Measurements from ENCODE around the gene SRF.

The SRF gene

GRCh38 chr6:43226192-43226851 is 55.3 kb downstream of the SRF start:
- H3K23ac ChIP-seq (ENCODE audit: low read depth, low read length, poor library complexity), result peak overlapping the region; percentile 40
- no peak for DNase-seq (ENCODE audit: low spot score)

GRCh38 chr6:43228951-43229802 is 58.1 kb downstream of the SRF start, which contains the start of gene DNPH1:
TSS of gene DNPH1 (minus strand) at chr6:43229481. CDS start at chr6:43229456, 25 bp downstream.
- Histone ChIP-seq H4K8ac (ENCODE audit: low read depth, low read length) (peak within 1 kb of the TSS; percentile 57), H3K14ac (ENCODE audit: low read length) (peak within 1 kb of the TSS; percentile 25), H3K4me3 (ENCODE audit: low read length in 2 of 2) (peak within 1 kb of the TSS; percentile 71 to 91), H3K9me3 (replicated peaks in 1 of 2; ENCODE audit: control insufficient read depth in 2 of 2, insufficient read depth in 1 of 2, low read depth in 1 of 2, low read length in 2 of 2) (no peaks in the 10 kb centered on the region), H3K18ac (ENCODE audit: low read length) (peak within 1 kb of the TSS; percentile 91), H2BK15ac (ENCODE audit: low read length) (peak within 1 kb of the TSS; percentile 45), H3K27ac (replicated peaks; ENCODE audit: low read length) (no peak within 1 kb of the TSS), H3K9ac (ENCODE audit: low read depth, low read length, poor library complexity) (peak within 1 kb of the TSS; percentile 93), H3K27me3 (ENCODE audit: control insufficient read depth in 3 of 3, insufficient read depth in 3 of 3, low read depth in 1 of 3, low read length in 3 of 3) (peaks cover 0 to 8% (median 8%) of the 10 kb centered on the region in 3 experiments), H2BK5ac (ENCODE audit: low read length) (no peak within 1 kb of the TSS), H3K4ac (ENCODE audit: low read length) (no peak within 1 kb of the TSS), H2AK5ac (ENCODE audit: low read depth, low read length) (no peak within 1 kb of the TSS), H3K79me1 (ENCODE audit: low read depth, low read length) (peaks cover 6% of the 10 kb centered on the region), H3K23ac (ENCODE audit: low read depth, low read length, poor library complexity) (peak within 1 kb of the TSS; percentile 52), H2BK120ac (ENCODE audit: low read depth, low read length) (peak within 1 kb of the TSS; percentile 89), H2AFZ (ENCODE audit: low read length) (peak within 1 kb of the TSS; percentile 88), H3K36me3 (replicated peaks in 1 of 2; ENCODE audit: control insufficient read depth in 2 of 2, insufficient read depth in 2 of 2, low read length in 2 of 2) (peaks cover 4 to 19% of the 10 kb centered on the region in 2 donors), H2BK12ac (ENCODE audit: low read length) (peak within 1 kb of the TSS; percentile 66), H3K4me2 (ENCODE audit: insufficient read depth, low read length, poor library complexity, severe bottlenecking) (peak within 1 kb of the TSS; percentile 82), H3K4me1 (ENCODE audit: control insufficient read depth in 2 of 2, insufficient read depth in 1 of 2, low read depth in 1 of 2, low read length in 2 of 2) (peaks cover 3% of the 10 kb centered on the region in 2 donors), H4K91ac (ENCODE audit: low read depth, low read length, poor library complexity) (no peak within 1 kb of the TSS)
- DNase-seq (ENCODE audit: low spot score), result peak; percentile 68
- WGBS, 2 donors (ENCODE audit: extremely low coverage in 2 of 2, insufficient read length in 2 of 2, insufficient replicate concordance in 1 of 2), result no CpG with 5 or more reads among the region's 82 CpGs

More at GRCh38 chr6:43226192-43226851, 55.3 kb downstream of the SRF start:
- Histone ChIP-seq H3K27ac (replicated peaks; ENCODE audit: low read length) (no peak overlapping the region), H2AFZ (ENCODE audit: low read length) (no peak overlapping the region), H2BK15ac (ENCODE audit: low read length) (no peak overlapping the region), H3K4me1 (ENCODE audit: control insufficient read depth in 2 of 2, insufficient read depth in 1 of 2, low read depth in 1 of 2, low read length in 2 of 2) (peaks cover 3 to 4% of the 10 kb centered on the region in 2 donors), H4K91ac (ENCODE audit: low read depth, low read length, poor library complexity) (no peak overlapping the region), H3K14ac (ENCODE audit: low read length) (no peak overlapping the region), H3K4me3 (ENCODE audit: low read length in 2 of 2) (no peak overlapping the region), H2BK120ac (ENCODE audit: low read depth, low read length) (no peak overlapping the region), H3K27me3 (ENCODE audit: control insufficient read depth in 3 of 3, insufficient read depth in 3 of 3, low read depth in 1 of 3, low read length in 3 of 3) (peaks cover 0 to 8% (median 6%) of the 10 kb centered on the region in 3 experiments), H3K36me3 (replicated peaks in 1 of 2; ENCODE audit: control insufficient read depth in 2 of 2, insufficient read depth in 2 of 2, low read length in 2 of 2) (peaks cover 18 to 40% of the 10 kb centered on the region in 2 donors), H4K8ac (ENCODE audit: low read depth, low read length) (no peak overlapping the region), H3K4ac (ENCODE audit: low read length) (no peak overlapping the region), H2AK5ac (ENCODE audit: low read depth, low read length) (no peak overlapping the region), H3K18ac (ENCODE audit: low read length) (no peak overlapping the region), H2BK12ac (ENCODE audit: low read length) (no peak overlapping the region), H3K4me2 (ENCODE audit: insufficient read depth, low read length, poor library complexity, severe bottlenecking) (no peak overlapping the region), H3K9me3 (replicated peaks in 1 of 2; ENCODE audit: control insufficient read depth in 2 of 2, insufficient read depth in 1 of 2, low read depth in 1 of 2, low read length in 2 of 2) (no peaks in the 10 kb centered on the region), H3K79me1 (ENCODE audit: low read depth, low read length) (peaks cover 9% of the 10 kb centered on the region), H2BK5ac (ENCODE audit: low read length) (no peak overlapping the region), H3K9ac (ENCODE audit: low read depth, low read length, poor library complexity) (no peak overlapping the region)
- no CpG with 5 or more reads among the region's 11 CpGs for WGBS, 2 donors (ENCODE audit: extremely low coverage in 2 of 2, insufficient read length in 2 of 2, insufficient replicate concordance in 1 of 2)

GRCh38 chr6:43229803-43230620 is 58.9 kb downstream of the SRF start:
- no peak for DNase-seq (ENCODE audit: low spot score)
- H3K4me3 ChIP-seq (ENCODE audit: low read length in 2 of 2), result peak overlapping the region in 1 of 2 donors; percentile 71
- WGBS, 2 donors (ENCODE audit: extremely low coverage in 2 of 2, insufficient read length in 2 of 2, insufficient replicate concordance in 1 of 2), result no CpG with 5 or more reads among the region's 17 CpGs

More at GRCh38 chr6:43229803-43230620, 58.9 kb downstream of the SRF start:
- H2BK5ac ChIP-seq (ENCODE audit: low read length), result no peak overlapping the region
- H3K4me1 ChIP-seq (ENCODE audit: control insufficient read depth in 2 of 2, insufficient read depth in 1 of 2, low read depth in 1 of 2, low read length in 2 of 2), result peaks cover 3% of the 10 kb centered on the region in 2 donors
- H3K36me3 ChIP-seq (replicated peaks in 1 of 2; ENCODE audit: control insufficient read depth in 2 of 2, insufficient read depth in 2 of 2, low read length in 2 of 2), result peaks cover 3 to 14% of the 10 kb centered on the region in 2 donors
- H3K9ac ChIP-seq (ENCODE audit: low read depth, low read length, poor library complexity), result no peak overlapping the region
- peaks cover 0 to 8% (median 8%) of the 10 kb centered on the region in 3 experiments for H3K27me3 ChIP-seq (ENCODE audit: control insufficient read depth in 3 of 3, insufficient read depth in 3 of 3, low read depth in 1 of 3, low read length in 3 of 3)
- H3K4ac ChIP-seq (ENCODE audit: low read length), result no peak overlapping the region
- peak overlapping the region; percentile 63 for H3K18ac ChIP-seq (ENCODE audit: low read length)
- peaks cover 6% of the 10 kb centered on the region for H3K79me1 ChIP-seq (ENCODE audit: low read depth, low read length)
- no peak overlapping the region for H3K14ac ChIP-seq (ENCODE audit: low read length)
- H4K8ac ChIP-seq (ENCODE audit: low read depth, low read length), result no peak overlapping the region
- H2AFZ ChIP-seq (ENCODE audit: low read length), result peak overlapping the region; percentile 88
- no peak overlapping the region for H2BK120ac ChIP-seq (ENCODE audit: low read depth, low read length)
- peak overlapping the region; percentile 13 for H2BK15ac ChIP-seq (ENCODE audit: low read length)
- H3K23ac ChIP-seq (ENCODE audit: low read depth, low read length, poor library complexity), result no peak overlapping the region
- no peak overlapping the region for H2BK12ac ChIP-seq (ENCODE audit: low read length)
- H3K9me3 ChIP-seq (replicated peaks in 1 of 2; ENCODE audit: control insufficient read depth in 2 of 2, insufficient read depth in 1 of 2, low read depth in 1 of 2, low read length in 2 of 2), result no peaks in the 10 kb centered on the region
- no peak overlapping the region for H3K27ac ChIP-seq (replicated peaks; ENCODE audit: low read length)
- H4K91ac ChIP-seq (ENCODE audit: low read depth, low read length, poor library complexity), result no peak overlapping the region
- no peak overlapping the region for H2AK5ac ChIP-seq (ENCODE audit: low read depth, low read length)
- H3K4me2 ChIP-seq (ENCODE audit: insufficient read depth, low read length, poor library complexity, severe bottlenecking), result no peak overlapping the region
